ENCODE measurements around the gene NKX2-3. TPM values are rescaled to one million over a fixed set of nuclear protein-coding genes. Genes with fewer than 3 reads are reported as not detected.

Gene NKX2-3
- total RNA-seq, 1 donor from 2014 or later, result not detected

- no peak for TF ChIP-seq CTCF (IDR thresholded peaks at IDR 0.05; ENCODE audit: unreplicated experiment)
- Mint-ChIP-seq H3K27ac (no peak overlapping the region), H3K4me3 (ENCODE audit: low read depth) (no peak overlapping the region), H3K36me3 (ENCODE audit: insufficient read depth) (no peaks in the 10 kb centered on the region), H3K9me3 (ENCODE audit: low read depth) (no peaks in the 10 kb centered on the region), H3K27me3 (peaks cover 11% of the 10 kb centered on the region), H3K4me1 (ENCODE audit: low read depth) (no peaks in the 10 kb centered on the region)
- DNase-seq (ENCODE audit: low spot score, unreplicated experiment), result no peak
Measured at GRCh38 chr10:99564361-99564760, 31.6 kb downstream of the NKX2-3 start.

- H3K36me3 Mint-ChIP-seq (ENCODE audit: insufficient read depth), result no peaks in the 10 kb centered on the region
- H3K27ac Mint-ChIP-seq, result no peak overlapping the region
- H3K4me3 Mint-ChIP-seq (ENCODE audit: low read depth), result no peak overlapping the region
- DNase-seq (ENCODE audit: low spot score, unreplicated experiment), result no peak
- TF ChIP-seq CTCF (IDR thresholded peaks at IDR 0.05; ENCODE audit: unreplicated experiment), result no peak
- no peaks in the 10 kb centered on the region for H3K4me1 Mint-ChIP-seq (ENCODE audit: low read depth)
- H3K27me3 Mint-ChIP-seq, result peaks cover 6% of the 10 kb centered on the region
- H3K9me3 Mint-ChIP-seq (ENCODE audit: low read depth), result no peaks in the 10 kb centered on the region
Measured at GRCh38 chr10:99565166-99565565, 32.4 kb downstream of the NKX2-3 start.

- H3K27ac Mint-ChIP-seq, result no peak overlapping the region
- H3K36me3 Mint-ChIP-seq (ENCODE audit: insufficient read depth), result no peaks in the 10 kb centered on the region
- H3K9me3 Mint-ChIP-seq (ENCODE audit: low read depth), result no peaks in the 10 kb centered on the region
- H3K4me1 Mint-ChIP-seq (ENCODE audit: low read depth), result no peaks in the 10 kb centered on the region
- TF ChIP-seq CTCF (IDR thresholded peaks at IDR 0.05; ENCODE audit: unreplicated experiment), result no peak
- H3K4me3 Mint-ChIP-seq (ENCODE audit: low read depth), result no peak overlapping the region
- DNase-seq (ENCODE audit: low spot score, unreplicated experiment), result no peak
- H3K27me3 Mint-ChIP-seq, result no peaks in the 10 kb centered on the region
Measured at GRCh38 chr10:99569253-99569939, 36.7 kb downstream of the NKX2-3 start.

- Mint-ChIP-seq H3K9me3 (ENCODE audit: low read depth) (no peaks in the 10 kb centered on the region), H3K36me3 (ENCODE audit: insufficient read depth) (no peaks in the 10 kb centered on the region), H3K4me1 (ENCODE audit: low read depth) (no peaks in the 10 kb centered on the region), H3K4me3 (ENCODE audit: low read depth) (no peak overlapping the region), H3K27me3 (no peaks in the 10 kb centered on the region), H3K27ac (no peak overlapping the region)
- no peak for TF ChIP-seq CTCF (IDR thresholded peaks at IDR 0.05; ENCODE audit: unreplicated experiment)
- no peak for DNase-seq (ENCODE audit: low spot score, unreplicated experiment)
Measured at GRCh38 chr10:99569961-99570360, 37.2 kb downstream of the NKX2-3 start.

- Mint-ChIP-seq H3K27ac (no peak overlapping the region), H3K4me3 (ENCODE audit: low read depth) (no peak overlapping the region), H3K9me3 (ENCODE audit: low read depth) (no peaks in the 10 kb centered on the region), H3K27me3 (no peaks in the 10 kb centered on the region), H3K36me3 (ENCODE audit: insufficient read depth) (no peaks in the 10 kb centered on the region), H3K4me1 (ENCODE audit: low read depth) (no peaks in the 10 kb centered on the region)
- TF ChIP-seq CTCF (IDR thresholded peaks at IDR 0.05; ENCODE audit: unreplicated experiment), result no peak
- no peak for DNase-seq (ENCODE audit: low spot score, unreplicated experiment)
Measured at GRCh38 chr10:99571816-99572215, 39.1 kb downstream of the NKX2-3 start.
